Epidermal melanocyte (primary cell): Measurements from ENCODE around the gene DTNA.

Source experiments
- DNase-seq: peaks from one replicate; pipeline ENCODE4 v3.0.0; 2011; ENCODE audit warnings: low spot score; ENCODE audit not compliant: insufficient read length

DTNA gene

GRCh38 chr18:34848695-34849094 is 138.6 kb downstream of the DTNA start:
- no peak for DNase-seq

GRCh38 chr18:34857320-34857719 is 147.2 kb downstream of the DTNA start:
- no peak for DNase-seq

DNA sequence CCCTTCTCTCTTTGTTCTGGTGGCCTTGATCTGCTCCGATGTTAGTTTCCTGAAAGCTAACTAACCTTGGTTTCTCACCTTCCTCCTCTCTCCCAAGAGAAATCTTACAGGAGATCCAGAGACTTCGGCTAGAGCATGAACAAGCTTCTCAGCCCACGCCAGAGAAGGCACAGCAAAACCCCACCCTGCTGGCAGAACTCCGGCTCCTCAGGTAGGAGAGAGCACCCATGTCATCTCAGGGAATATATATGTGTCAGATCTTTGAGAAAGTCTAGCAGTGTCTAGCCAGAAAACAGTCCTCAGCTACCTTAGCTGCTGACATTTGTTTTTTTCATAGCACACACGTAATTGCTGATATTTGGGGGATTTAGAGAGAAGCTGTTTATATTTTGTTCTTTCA is 148.1 kb downstream of the DTNA start:
- no peak for DNase-seq

GRCh38 chr18:34859496-34859895 is 149.4 kb downstream of the DTNA start:
- no peak for DNase-seq

DNA sequence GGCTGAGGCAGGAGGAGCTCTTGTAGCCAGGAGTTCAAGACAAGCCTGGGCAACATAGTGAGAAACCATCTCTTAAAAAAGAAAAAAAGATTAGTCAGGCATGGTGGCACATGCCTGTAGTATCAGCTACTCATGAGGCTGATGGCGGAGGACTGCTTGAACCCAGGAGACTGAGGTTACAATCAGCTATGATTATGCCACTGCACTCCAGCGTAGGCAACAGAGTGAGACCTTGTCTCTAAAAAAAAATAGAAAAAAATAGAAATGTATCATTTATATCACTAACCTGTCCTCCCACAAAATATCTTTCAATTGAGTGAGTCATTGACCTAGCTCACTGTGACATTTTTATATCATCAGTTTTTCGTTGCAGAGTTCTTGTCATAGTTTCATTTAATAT is 152.5 kb downstream of the DTNA start:
- no peak for DNase-seq

DNA sequence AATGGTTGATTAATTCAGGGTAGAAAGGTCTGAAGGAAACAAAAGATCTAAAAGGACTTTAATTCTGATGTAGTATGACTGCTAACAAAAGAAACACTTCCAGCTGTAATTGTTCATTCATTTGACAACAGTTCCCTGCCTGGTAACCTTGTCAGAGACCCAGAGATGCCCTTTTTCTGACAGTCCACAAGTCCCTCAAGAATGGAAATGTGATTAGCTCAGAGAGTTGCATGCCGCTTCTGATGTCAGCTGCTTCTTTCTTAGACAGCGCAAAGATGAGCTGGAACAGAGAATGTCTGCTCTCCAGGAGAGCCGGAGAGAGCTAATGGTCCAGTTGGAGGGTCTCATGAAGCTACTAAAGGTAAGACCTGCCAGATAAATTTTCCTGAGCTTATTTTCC is 153.6 kb downstream of the DTNA start:
- no peak for DNase-seq

DNA sequence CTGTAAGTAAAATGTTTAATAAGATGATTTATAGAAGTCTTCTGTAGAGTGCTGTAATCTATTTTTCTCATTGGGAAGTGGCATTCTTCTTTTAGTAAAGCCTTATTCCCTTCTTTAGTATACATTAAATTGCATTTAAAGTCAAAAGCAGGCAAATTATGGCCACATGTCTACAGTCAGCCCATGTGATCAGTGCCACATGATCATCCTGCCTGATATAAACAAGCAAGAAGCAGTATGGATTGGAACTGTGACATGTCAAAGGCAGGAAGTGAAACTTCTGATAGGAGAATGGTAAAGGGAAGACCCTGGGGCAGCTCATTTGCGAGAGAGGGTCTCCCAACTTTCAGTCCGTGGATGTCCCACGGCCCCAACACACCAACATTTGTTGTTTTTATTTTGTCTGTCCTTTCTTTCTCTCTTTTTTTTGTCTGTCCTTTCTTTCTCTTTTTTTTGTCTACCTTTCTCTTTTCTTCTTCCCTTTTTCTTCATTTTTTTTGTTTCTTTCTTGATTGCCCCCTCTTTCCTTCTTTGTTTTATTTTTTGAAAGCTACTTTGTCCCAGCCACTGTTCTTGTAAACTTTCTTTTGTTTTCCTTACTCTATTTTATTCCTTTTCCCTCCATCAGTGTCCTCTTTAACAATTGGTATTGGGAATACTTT is 154.9 kb downstream of the DTNA start:
- DNase-seq = no peak

GRCh38 chr18:34866310-34866709 is 156.2 kb downstream of the DTNA start:
- no peak for DNase-seq

DNA sequence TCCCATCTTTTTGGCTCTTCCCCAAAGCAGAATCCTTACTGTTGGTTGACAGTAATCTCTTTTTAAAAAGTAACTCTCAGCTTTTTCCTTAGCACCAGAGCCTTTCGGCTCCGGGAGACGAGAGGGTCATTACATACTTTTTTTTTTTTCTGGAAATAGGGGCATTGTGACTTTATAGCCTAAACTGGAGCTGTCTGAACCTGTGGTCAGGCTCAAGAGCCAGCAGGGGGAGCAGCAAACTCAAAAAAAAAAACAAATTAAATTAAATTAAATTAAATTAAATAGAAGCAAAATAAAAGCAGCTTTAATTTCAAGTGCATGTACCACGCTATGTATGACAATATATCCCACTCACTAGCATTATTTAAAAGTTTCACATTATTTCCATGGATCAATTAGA is 156.6 kb downstream of the DTNA start:
- no peak for DNase-seq

- no peak for DNase-seq
These were observed 157.4 kb downstream of the DTNA start for GRCh38 chr18:34867520-34867919.

DNA sequence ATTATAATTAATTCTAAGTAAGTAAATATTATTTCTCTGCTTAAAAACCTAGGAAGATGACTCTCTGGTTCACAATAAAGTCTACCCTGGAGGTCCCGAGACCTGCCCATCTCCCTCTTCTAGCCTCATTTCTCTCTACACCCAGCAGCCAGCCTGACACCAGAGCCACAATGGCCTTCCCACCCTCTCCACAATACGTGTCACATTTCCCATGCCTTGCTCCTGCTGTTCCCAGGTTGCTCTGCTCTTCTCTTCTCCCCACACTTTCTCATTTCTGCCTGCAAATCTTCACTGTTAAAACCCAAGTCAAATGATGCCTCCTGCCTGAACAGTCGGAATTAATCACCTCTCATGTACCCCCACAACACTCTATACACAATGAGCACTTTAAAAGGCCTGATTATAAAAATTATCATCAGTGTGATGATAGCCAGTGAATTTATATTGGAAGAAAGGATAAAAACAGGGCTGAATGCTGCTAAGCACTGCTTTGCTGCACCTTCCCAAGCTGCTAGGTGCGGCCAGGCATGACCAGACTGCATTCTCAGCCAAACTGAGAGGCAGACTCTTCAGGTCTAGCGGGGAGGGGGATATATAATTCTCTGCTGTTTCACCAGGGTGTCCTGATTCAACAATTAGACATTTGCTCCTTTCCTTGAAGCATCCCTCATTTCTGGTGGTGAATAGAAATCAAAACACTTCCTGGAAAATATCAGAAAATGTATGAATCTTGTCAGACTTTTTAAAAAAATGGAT is 160.6 kb downstream of the DTNA start:
- DNase-seq = no peak

GRCh38 chr18:34871435-34871834 is 161.3 kb downstream of the DTNA start:
- no peak for DNase-seq

DNA sequence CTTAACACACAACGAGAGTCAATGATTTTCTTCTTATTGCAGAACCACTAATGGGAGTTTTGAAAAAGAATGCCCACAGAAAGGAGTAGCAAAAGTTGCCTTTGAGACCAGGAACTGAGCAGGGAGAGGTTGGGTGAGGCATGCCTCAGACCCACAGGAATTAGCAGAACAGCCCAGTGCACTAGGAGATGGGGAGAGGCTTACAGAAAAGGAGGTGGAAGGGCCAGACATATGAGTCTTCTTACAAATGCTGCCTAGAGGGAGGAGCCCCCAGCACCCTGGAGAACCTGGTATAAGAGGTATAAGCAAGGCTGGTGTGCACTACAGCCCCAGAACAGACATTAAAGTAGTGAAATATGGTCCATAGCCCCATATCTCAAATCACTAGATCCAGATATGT is 162.0 kb downstream of the DTNA start:
- DNase-seq = no peak

- DNase-seq = no peak
These were observed 164.0 kb downstream of the DTNA start for GRCh38 chr18:34873986-34874580.

DNA sequence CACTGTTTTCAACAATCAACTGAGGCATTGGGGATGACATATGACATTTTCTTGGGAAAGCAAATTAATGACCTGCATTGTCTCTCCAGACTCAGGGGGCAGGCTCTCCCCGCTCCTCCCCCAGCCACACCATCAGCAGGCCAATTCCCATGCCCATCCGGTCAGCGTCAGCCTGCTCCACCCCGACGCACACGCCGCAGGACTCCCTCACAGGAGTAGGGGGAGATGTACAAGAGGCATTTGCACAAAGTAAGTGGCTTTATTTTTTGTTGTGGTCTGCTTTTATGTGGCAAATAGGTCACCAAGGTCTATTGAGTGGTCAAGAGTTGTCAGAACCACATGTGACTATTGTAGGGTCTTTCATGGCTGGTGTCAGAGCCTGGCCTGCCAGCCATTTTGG is 165.1 kb downstream of the DTNA start:
- no peak for DNase-seq

GRCh38 chr18:34880403-34880802 is 170.3 kb downstream of the DTNA start:
- DNase-seq = no peak

DNA sequence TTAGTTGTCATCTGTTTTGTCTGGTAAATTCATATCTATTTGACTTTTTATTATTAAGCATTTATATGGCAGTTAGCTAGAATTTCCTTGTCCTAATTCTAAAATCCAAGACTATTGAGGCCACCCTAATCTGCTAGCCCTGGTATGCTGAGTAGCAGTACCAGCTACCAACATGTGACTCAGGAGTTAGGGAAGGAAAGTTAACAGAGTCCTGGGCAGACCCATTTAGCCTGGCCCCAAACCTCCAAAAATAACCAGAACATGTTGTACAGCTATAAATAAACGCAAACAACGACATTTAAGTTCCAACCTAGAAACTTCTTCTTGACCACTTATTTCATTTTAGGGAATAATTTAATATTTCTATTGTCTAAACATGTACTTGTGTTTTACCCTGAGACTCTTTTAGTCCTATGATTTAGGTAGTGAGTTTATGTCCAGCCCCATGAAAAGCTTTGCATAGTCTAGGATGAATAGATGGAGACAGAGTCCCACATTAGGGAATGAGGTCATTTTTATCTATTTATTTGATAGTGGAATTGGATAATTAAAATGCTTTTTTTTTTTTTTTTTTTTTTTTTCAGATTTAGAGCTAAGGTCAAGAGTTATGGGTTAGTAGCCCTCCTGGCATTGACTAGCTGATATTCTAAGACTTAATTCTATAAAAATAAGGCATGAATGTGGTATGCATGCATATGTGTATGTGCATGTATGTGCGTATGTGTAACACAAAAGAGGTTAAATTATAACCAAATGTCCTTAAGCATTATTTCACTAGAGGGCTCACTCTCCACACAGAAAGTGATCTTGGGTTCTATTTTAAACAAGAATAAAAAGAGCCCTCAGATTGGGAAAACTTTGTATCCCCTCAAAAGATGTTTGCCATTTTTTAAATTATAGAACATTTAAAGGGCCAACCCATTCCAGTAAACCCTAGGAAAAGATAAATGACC is 171.1 kb downstream of the DTNA start:
- no peak for DNase-seq

GRCh38 chr18:34884436-34884835 is 174.3 kb downstream of the DTNA start:
- no peak for DNase-seq

DNA sequence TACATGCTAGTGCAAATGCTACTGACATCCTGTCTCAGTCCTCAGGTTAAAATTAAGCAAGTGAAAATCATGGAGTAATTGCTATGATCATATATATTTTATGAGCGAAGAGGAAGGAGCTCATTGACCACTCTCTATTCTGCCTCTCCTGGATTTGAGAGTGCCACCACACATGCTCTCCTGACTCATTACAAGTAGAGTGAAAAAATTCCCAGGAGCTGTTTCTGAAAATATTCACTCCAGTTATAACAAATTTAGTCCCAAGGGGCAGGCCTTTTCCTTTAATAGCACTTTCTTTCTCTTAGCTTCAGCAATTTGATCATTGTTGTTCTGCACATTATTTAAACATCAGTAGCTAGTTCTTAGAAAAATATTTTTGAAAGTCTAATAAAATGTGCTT is 176.1 kb downstream of the DTNA start:
- no peak for DNase-seq

DNA sequence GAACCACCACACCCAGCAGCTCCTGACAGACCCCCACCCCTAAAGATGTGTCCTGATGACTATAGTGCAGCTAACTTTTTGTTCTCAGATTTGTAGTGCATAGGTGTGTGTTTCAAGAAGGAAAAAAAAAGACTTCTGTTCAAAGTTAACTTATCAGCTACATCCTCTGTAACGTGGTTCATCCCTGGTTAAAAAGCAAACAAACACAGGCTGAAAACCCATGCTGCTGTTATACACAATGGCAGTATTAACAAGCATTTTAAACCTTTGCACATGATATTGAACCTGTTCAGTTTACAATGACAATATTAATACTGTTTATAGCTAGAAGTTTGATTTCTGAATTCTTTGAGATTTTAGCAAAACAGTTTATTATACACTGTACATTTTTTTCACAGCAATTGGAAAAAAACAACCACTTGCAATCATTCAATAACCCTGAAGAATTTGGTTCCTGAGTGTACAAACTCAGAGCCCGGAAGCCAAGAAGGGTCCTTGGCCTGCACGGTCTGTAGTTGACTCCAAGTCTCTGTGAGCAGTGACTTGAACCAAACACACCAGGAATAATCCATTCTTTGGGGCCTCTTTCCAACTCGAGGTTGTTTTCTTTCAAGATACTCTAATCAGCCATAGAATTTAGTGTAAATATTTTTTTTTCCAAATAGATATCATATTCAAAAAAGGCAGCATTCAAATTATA is 177.9 kb downstream of the DTNA start:
- no peak for DNase-seq

- DNase-seq = no peak
These were observed 180.5 kb downstream of the DTNA start for GRCh38 chr18:34890486-34891085.
